Mesendoderm (in vitro differentiated cells): ENCODE measurements around the gene GBA2. TPM values are rescaled to one million over a fixed set of nuclear protein-coding genes. Genes with fewer than 3 reads are reported as not detected.

Experiments
- DNase-seq: peaks from one replicate; pipeline ENCODE4 v3.0.0; 2013
- H2AK5ac ChIP-seq: 2 replicates; pipeline ENCODE4 v1.6.1; 2013; ENCODE audit warnings: low read length, inconsistent platforms
- H2BK120ac ChIP-seq: 2 replicates; pipeline ENCODE4 v1.6.1; 2013; ENCODE audit warnings: low read depth, mild to moderate bottlenecking, low read length, moderate library complexity, mixed read lengths
- H2BK15ac ChIP-seq: replicated peaks from 2 replicates; pipeline ENCODE4 v1.6.1; 2013; ENCODE audit warnings: low read depth, mild to moderate bottlenecking, moderate library complexity
- H2BK5ac ChIP-seq: 2 replicates; pipeline ENCODE4 v1.6.1; 2013; ENCODE audit warnings: low read length, inconsistent platforms
- H3K18ac ChIP-seq: 2 replicates; pipeline ENCODE4 v1.6.1; 2013; ENCODE audit warnings: mild to moderate bottlenecking, low read length, mixed read lengths
- H3K23ac ChIP-seq: one replicate; pipeline ENCODE4 v1.6.1; 2013; ENCODE audit warnings: low read length
- H3K27ac ChIP-seq: 2 replicates; pipeline ENCODE4 v1.5.1; 2013; ENCODE audit warnings: low read depth, mild to moderate bottlenecking, inconsistent platforms, low read length, moderate library complexity
- H3K27me3 ChIP-seq: 2 replicates; pipeline ENCODE4 v1.6.1; 2013; ENCODE audit warnings: low read length, control low read depth, mild to moderate bottlenecking, inconsistent platforms; ENCODE audit not compliant: insufficient read depth, poor library complexity
- H3K36me3 ChIP-seq: 2 replicates; pipeline ENCODE4 v1.6.1; 2013; ENCODE audit warnings: low read length, inconsistent platforms; ENCODE audit not compliant: control insufficient read depth, insufficient read depth
- H3K4ac ChIP-seq: one replicate; pipeline ENCODE4 v1.6.1; 2013; ENCODE audit warnings: low read depth, mild to moderate bottlenecking, low read length, moderate library complexity
- H3K4me1 ChIP-seq: 2 replicates; pipeline ENCODE4 v1.6.1; 2013; ENCODE audit warnings: low read depth, low read length, inconsistent platforms; ENCODE audit not compliant: control insufficient read depth
- H3K4me2 ChIP-seq: 2 replicates; pipeline ENCODE4 v1.6.1; 2013; ENCODE audit warnings: low read length
- H3K4me3 ChIP-seq: 2 replicates; pipeline ENCODE4 v1.5.1; 2013; ENCODE audit warnings: mild to moderate bottlenecking, low read length
- H3K56ac ChIP-seq: one replicate; pipeline ENCODE4 v1.6.1; 2013; ENCODE audit warnings: low read length
- H3K79me1 ChIP-seq: 2 replicates; pipeline ENCODE4 v1.6.1; 2013; ENCODE audit warnings: low read length, inconsistent platforms
- H3K79me2 ChIP-seq: 2 replicates; pipeline ENCODE4 v1.6.1; 2013; ENCODE audit warnings: mild to moderate bottlenecking, low read length; ENCODE audit not compliant: control insufficient read depth, insufficient read depth
- H3K9ac ChIP-seq: 2 replicates; pipeline ENCODE4 v1.6.1; 2013; ENCODE audit warnings: low read length, inconsistent platforms
- H4K5ac ChIP-seq: one replicate; pipeline ENCODE4 v1.6.1; 2013; ENCODE audit warnings: low read length
- H4K8ac ChIP-seq: one replicate; pipeline ENCODE4 v1.6.1; 2013; ENCODE audit warnings: low read depth, mild to moderate bottlenecking, control low read depth, low read length, moderate library complexity
- WGBS: extraction: QIAGEN DNeasy Blood & Tissue Kit; methylation state at CpG from one replicate; pipeline ENCODE4 v1.1.7; 2013; ENCODE audit warnings: low lambda C conversion rate, missing lambda C conversion rate; ENCODE audit not compliant: insufficient coverage; ENCODE audit errors: extremely low coverage; 5-methylcytosine and 5-hydroxymethylcytosine counted together
- polyA plus RNA-seq, 2 experiments: library from polyadenylated mRNA; stranded (reverse); fragments of 200-250 nt; gene quantifications; one replicate each; pipeline ENCODE4 v1.2.3, GENCODE V29; 2013

Gene GBA2
- 35.0 TPM for polyA plus RNA-seq (2013, experiment 1 of 2)
- polyA plus RNA-seq (2013, experiment 2 of 2), result 35.8 TPM

DNA sequence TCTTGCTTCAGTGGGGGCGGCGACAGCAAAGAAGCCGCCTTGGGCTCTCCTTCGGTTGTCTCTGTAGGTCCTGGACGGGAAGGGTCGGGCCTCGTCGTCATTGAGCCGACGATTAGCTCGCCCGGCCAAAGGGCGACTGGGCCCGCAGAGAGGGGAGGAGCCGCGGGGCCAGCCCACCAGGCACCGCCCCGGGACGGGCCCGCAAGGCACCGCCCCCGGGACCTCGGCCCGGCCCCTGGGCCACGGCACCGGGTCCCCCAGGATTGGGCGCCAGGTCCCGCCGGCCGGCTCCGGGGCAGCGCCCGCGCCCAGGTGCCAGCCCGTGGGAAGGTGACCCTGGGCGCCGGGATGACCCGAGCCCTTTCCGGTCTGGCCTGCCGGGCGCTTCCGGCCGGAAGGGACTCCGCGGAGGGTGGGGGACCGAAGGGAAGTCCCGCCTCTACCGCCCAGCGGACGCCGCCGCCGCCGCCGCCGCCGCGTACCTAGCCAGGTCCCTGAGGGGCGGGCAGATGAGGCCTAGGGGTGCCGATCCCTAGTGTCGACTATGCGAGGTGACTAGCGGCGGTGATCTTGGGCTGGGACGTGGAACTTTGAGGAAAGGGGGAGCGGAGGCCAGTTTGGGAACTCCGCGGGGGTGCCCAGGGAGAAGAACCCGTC lies at the start of gene GBA2, which contains the start of gene RGP1:
TSS of gene GBA2 (minus strand) at position 371 of the 657 bp plus-strand sequence. CDS start 524 bp downstream, outside the sequence.
TSS of gene RGP1 (plus strand) at position 430 of the 657 bp plus-strand sequence. CDS start 469 bp downstream, outside the sequence.
- Histone ChIP-seq H3K79me2 (peaks cover 31% of the 10 kb centered on the region), H3K4ac (peak within 1 kb of the TSS; percentile 89), H3K4me2 (peak within 1 kb of the TSS; percentile 81), H3K27ac (peak within 1 kb of the TSS; percentile 33), H3K18ac (peak within 1 kb of the TSS; percentile 72), H2BK15ac (no peak within 1 kb of the TSS), H3K79me1 (peaks cover 25% of the 10 kb centered on the region), H3K4me1 (peaks cover 15% of the 10 kb centered on the region), H3K27me3 (no peaks in the 10 kb centered on the region), H2BK120ac (no peak within 1 kb of the TSS), H3K4me3 (peak within 1 kb of the TSS; percentile 92), H3K56ac (peak within 1 kb of the TSS; percentile 96), H3K9ac (peak within 1 kb of the TSS; percentile 83), H2BK5ac (no peak within 1 kb of the TSS), H3K23ac (peak within 1 kb of the TSS; percentile 87), H3K36me3 (peaks cover 5% of the 10 kb centered on the region), H4K8ac (no peak within 1 kb of the TSS), H2AK5ac (no peak within 1 kb of the TSS), H4K5ac (no peak within 1 kb of the TSS)
- WGBS, result no CpG with 5 or more reads among the region's 69 CpGs
- DNase-seq, result peak; percentile 86

DNA sequence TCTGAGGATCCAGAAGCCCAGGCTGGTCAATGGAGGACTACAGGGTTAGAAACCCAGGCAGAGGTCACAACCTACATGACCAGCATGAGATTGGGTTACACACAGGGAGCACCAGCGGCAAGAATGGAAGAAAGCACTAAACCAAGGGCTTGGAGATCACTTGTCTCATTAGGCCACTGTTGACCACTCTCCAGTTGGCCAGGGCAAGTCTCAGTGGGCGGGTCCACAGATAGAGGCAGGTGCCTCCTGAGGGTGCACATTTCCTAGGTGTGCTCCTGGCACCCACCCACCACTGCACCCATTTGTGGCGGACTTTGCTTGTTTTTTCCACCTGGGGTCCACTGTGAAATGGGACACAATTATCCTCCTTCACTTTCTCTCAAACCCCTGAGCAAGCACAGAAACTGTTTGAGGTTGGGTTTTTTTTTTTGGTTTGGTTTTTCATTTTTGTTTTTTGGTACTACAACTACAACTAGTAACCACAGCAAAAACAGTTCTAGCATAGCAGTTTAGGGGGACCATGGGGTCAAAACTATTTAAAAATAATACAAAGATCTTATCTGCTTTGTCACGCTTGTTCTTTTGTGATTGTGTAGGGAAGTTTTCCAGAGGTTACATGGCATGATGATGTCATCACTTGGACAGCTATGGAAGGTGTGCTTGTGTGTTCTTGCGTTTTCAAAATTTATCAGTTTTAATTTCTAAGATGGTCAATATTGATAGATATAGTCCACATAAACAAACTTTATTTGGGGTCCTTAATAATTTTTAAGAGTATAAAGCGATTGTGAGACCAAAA lies 48.5 kb upstream of the GBA2 start:
- Histone ChIP-seq H2BK5ac (no peak overlapping the region), H2BK15ac (no peak overlapping the region), H3K4ac (no peak overlapping the region), H3K36me3 (no peaks in the 10 kb centered on the region), H4K8ac (no peak overlapping the region), H3K79me1 (peaks cover 6% of the 10 kb centered on the region), H2BK120ac (no peak overlapping the region), H3K4me2 (no peak overlapping the region), H3K27me3 (no peaks in the 10 kb centered on the region), H3K27ac (no peak overlapping the region), H3K18ac (no peak overlapping the region), H3K79me2 (peaks cover 3% of the 10 kb centered on the region), H3K4me1 (peaks cover 6% of the 10 kb centered on the region), H3K4me3 (no peak overlapping the region), H3K56ac (no peak overlapping the region), H4K5ac (no peak overlapping the region), H2AK5ac (no peak overlapping the region), H3K9ac (no peak overlapping the region), H3K23ac (no peak overlapping the region)
- no peak for DNase-seq
- WGBS, result no CpG with 5 or more reads among the region's 6 CpGs

GRCh38 chr9:35795695-35796094 lies 46.7 kb upstream of the GBA2 start:
- Histone ChIP-seq H3K79me1 (peaks cover 6% of the 10 kb centered on the region), H4K5ac (no peak overlapping the region), H3K4ac (no peak overlapping the region), H3K79me2 (peaks cover 3% of the 10 kb centered on the region), H3K56ac (no peak overlapping the region), H4K8ac (no peak overlapping the region), H3K27me3 (no peaks in the 10 kb centered on the region), H3K4me3 (no peak overlapping the region), H3K4me1 (peaks cover 6% of the 10 kb centered on the region), H2BK15ac (no peak overlapping the region), H3K27ac (no peak overlapping the region), H3K18ac (no peak overlapping the region), H3K9ac (no peak overlapping the region), H3K23ac (no peak overlapping the region), H2AK5ac (no peak overlapping the region), H2BK120ac (no peak overlapping the region), H3K4me2 (no peak overlapping the region), H2BK5ac (no peak overlapping the region), H3K36me3 (no peaks in the 10 kb centered on the region)
- no peak for DNase-seq

- DNase-seq, result no peak
- no peak overlapping the region for H2BK120ac ChIP-seq
- H3K23ac ChIP-seq, result no peak overlapping the region
- no peak overlapping the region for H3K4ac ChIP-seq
- H3K4me2 ChIP-seq, result no peak overlapping the region
- peaks cover 5% of the 10 kb centered on the region for H3K79me1 ChIP-seq
- no peak overlapping the region for H3K9ac ChIP-seq
- peaks cover 3% of the 10 kb centered on the region for H3K79me2 ChIP-seq
- WGBS, result no CpG with 5 or more reads among the region's 2 CpGs
- H3K4me1 ChIP-seq, result peaks cover 6% of the 10 kb centered on the region
- H2BK15ac ChIP-seq, result no peak overlapping the region
- peak overlapping the region; percentile 49 for H3K56ac ChIP-seq
- no peak overlapping the region for H3K4me3 ChIP-seq
- no peaks in the 10 kb centered on the region for H3K27me3 ChIP-seq
- no peak overlapping the region for H4K5ac ChIP-seq
- H2BK5ac ChIP-seq, result no peak overlapping the region
- H3K36me3 ChIP-seq, result no peaks in the 10 kb centered on the region
- H3K27ac ChIP-seq, result no peak overlapping the region
- H4K8ac ChIP-seq, result no peak overlapping the region
- H2AK5ac ChIP-seq, result no peak overlapping the region
- no peak overlapping the region for H3K18ac ChIP-seq
Measured at GRCh38 chr9:35793461-35793860, 44.4 kb upstream of the GBA2 start.

GRCh38 chr9:35792826-35793225 lies 43.8 kb upstream of the GBA2 start:
- Histone ChIP-seq H3K4ac (no peak overlapping the region), H3K4me3 (no peak overlapping the region), H4K5ac (no peak overlapping the region), H2BK15ac (no peak overlapping the region), H4K8ac (no peak overlapping the region), H3K4me1 (peaks cover 6% of the 10 kb centered on the region), H3K56ac (peak overlapping the region; percentile 67), H3K23ac (no peak overlapping the region), H2BK120ac (no peak overlapping the region), H3K9ac (peak overlapping the region; percentile 21), H2BK5ac (no peak overlapping the region), H2AK5ac (no peak overlapping the region), H3K27me3 (no peaks in the 10 kb centered on the region), H3K36me3 (no peaks in the 10 kb centered on the region), H3K79me2 (peaks cover 3% of the 10 kb centered on the region), H3K18ac (no peak overlapping the region), H3K79me1 (peaks cover 5% of the 10 kb centered on the region), H3K4me2 (no peak overlapping the region), H3K27ac (no peak overlapping the region)
- no peak for DNase-seq
- WGBS, result no CpG with 5 or more reads among the region's 14 CpGs
